Left ventricle myocardium superior (tissue), 1 donor: ENCODE data around the gene PRDM15. TPM values are rescaled to one million over a fixed set of nuclear protein-coding genes. Genes with fewer than 3 reads are reported as not detected.

Experiments used
- ATAC-seq: fragments of 200-7000 bp; cut with Tn5 transposase; one replicate; pipeline ENCODE4 v1.9.1; 2020; ENCODE audit warnings: mild to moderate bottlenecking, moderate library complexity
- DNase-seq: peaks from one replicate; pipeline ENCODE4 v3.0.0-alpha.2; 2020
- intact Hi-C: fragments of 100-400 bp; cut with micrococcal nuclease; formaldehyde crosslinking; loops from one replicate; pipeline ENCODE4 v1.11.0; 2022
- total RNA-seq: library from RNA; stranded (reverse); fragmentation: NEBNext Ultra II Directional; extraction: Animal tissue kit (Norgen Biotek cat#: 25700); gene quantifications from one replicate; pipeline ENCODE4 v1.2.1, GENCODE V29; 2021
- donor health status: DM: no; HTN: yes; CAD: no; lungs with severe emphysema.

PRDM15 gene
- total RNA-seq, 1 donor from 2014 or later, result 3.7 TPM

DNA sequence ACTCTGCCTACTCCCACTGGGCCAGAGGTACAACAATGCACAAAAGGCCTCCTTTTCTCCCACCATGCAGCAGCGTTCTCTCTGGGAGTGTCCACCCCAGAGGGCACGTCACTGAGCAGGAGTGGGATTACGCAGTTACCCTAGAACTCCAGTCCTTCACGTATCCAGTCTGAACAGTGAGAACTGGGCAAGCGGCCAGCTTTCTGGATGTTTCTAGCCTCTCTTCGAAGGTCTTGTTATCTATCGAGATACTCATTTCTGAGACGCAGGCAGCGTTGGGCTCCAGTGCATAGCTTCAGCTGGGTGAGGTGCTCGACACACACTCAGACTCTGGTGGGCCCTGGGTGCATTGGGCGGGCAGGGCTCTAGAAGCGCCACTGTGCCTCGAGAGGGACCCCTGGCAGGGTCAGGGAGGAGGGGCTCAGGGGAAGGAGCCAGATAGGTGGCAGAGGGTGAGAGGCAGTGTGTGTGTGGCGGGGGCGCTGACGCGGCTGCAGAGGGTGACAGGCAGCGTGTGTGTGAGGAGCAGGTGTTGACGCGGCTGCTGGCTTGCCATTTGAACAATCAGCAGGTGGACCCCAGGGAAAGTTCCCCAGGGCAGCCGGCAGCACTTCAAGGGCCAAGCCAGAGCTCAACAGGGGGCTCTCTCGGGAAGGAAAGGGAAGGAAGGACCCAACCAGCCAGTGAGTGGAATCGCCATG is 27.9 kb downstream of the PRDM15 start:
- ATAC-seq, result no peak
- peak; percentile 39 for DNase-seq
- intact Hi-C loops, result no loop called here

- intact Hi-C loops, result no loop called here
- DNase-seq (no peak), ATAC-seq (no peak)
These were observed 29.1 kb downstream of the PRDM15 start for GRCh38 chr21:41850085-41850484.

- no peak for DNase-seq
- ATAC-seq, result no peak
- intact Hi-C loops, result no loop called here
These were observed 30.1 kb downstream of the PRDM15 start for GRCh38 chr21:41848958-41849580.

- DNase-seq, result no peak
- intact Hi-C loops, result no loop called here
- ATAC-seq, result no peak
These were observed 30.6 kb downstream of the PRDM15 start for GRCh38 chr21:41848533-41848932.

DNA sequence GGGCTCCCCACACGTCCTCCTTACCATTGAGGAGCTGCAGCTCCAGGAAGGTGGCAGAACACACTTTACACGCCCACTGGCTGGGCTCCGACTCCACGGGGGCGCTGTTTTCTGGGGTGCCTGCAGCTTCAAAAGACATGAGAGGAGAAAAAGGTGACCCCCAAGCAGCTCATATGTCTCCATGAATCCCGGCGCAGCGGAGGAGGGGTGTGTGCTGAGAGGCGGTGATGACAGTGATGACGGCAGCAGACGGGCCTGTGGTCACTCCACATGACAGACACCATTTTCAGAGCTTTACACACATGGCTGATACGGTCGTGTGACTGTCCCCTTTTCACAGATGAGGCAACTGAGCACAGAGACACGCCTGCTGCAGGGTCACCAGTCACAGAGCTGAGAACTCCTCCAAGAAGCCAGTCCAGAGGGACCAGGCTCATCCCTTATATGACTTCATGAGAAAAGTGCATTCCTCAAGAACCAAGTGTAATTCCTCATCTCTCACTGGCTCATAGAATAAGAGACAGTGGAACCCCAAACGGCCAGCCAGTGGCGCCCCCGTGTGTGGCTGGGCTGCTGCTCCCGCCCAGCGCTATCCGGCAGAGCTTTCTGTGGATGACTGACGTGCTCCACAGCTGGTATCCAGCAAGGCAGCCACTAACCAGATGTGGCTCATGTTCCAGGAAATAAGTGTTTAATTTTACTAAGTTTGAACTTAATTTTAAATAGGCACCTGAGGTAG is 31.9 kb downstream of the PRDM15 start:
- no peak for ATAC-seq
- intact Hi-C loops, result no loop called here
- DNase-seq, result no peak

DNA sequence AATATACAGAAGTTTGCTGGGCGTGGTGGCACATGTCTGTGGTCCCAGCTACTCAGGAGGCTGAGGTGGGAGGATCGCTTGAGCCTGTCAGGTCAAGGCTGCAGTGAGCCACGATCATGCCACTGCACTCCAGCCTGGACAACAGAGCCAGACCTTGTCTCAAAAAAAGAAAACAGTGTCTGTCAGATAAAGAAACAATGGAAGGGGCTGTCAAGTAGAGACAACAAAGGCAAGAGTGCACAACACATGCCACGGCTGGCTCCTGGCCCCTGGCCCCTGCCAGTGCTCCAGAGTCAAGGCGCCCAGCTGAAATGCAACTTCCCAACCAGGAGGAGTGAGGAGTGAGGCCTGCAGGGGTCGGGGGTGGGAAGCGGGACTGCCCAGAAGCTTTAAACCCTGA is 32.6 kb downstream of the PRDM15 start:
- intact Hi-C loops, result no loop called here
- no peak for DNase-seq
- ATAC-seq, result no peak

DNA sequence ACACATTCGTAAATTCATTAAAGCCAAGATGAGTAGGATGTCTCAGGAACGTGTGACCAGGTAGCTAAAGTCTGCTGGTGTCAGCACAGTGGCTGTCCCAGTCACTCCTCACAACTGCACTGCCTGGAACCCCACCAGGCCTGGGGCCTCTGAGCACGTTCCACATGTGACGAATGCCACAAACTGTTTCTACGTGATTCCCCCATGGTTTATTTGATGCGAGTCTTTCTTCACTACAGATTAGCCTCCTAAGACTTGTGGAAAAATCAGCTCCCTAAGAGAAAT is 33.2 kb downstream of the PRDM15 start:
- intact Hi-C loops, result no loop called here
- ATAC-seq, result no peak
- DNase-seq, result no peak

- DNase-seq (no peak), ATAC-seq (no peak)
- intact Hi-C loops, result no loop called here
These were observed 33.7 kb downstream of the PRDM15 start for GRCh38 chr21:41845310-41846032.

DNA sequence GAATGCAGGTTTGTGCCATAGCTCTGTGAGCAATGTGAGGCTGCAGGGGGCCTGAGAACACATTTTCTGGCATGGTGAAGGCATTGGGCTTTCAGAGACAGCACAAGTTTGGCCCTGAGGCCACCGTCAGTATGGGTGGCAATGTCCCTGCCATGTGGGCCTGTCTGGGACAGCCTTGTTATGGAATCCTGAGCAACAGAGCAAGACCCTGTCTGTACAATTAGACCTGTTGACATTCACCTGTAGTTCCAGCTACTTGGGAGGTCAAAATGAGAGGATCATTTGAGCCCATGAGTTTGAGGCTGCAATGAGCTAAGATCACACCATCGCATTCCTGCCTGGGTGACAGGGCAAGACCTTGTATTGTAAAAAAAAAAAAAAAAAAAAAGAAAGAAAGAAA is 35.6 kb downstream of the PRDM15 start:
- intact Hi-C loops, result no loop called here
- no peak for DNase-seq
- ATAC-seq, result no peak

DNA sequence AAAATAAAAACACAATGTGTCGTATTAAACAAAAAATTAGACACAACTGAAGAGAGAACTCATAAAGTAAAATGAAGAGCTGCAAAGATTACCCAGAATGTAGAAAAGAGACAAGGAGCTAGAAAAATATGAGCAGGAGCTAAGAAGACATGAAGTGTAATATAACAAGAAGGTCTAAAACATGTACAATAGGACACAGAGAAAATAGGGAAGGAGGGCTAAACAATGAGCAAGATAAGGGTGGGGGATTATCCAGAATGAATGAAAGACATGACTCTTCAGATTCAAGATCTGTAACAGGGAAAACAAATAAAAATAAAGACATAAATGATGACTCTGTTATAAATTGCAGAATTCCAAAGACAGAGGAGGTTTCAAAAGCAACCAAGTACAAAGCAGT is 38.3 kb downstream of the PRDM15 start:
- ATAC-seq (no peak), DNase-seq (no peak)
- intact Hi-C loops, result no loop called here

- intact Hi-C loops, result no loop called here
- DNase-seq (no peak), ATAC-seq (no peak)
These were observed 39.6 kb downstream of the PRDM15 start for GRCh38 chr21:41839387-41840000.

GRCh38 chr21:41837756-41838297 is 41.3 kb downstream of the PRDM15 start:
- intact Hi-C loops, result no loop called here
- ATAC-seq, result no peak
- no peak for DNase-seq

GRCh38 chr21:41836166-41837015 is 42.8 kb downstream of the PRDM15 start:
- DNase-seq, result no peak
- intact Hi-C loops, result no loop called here

DNA sequence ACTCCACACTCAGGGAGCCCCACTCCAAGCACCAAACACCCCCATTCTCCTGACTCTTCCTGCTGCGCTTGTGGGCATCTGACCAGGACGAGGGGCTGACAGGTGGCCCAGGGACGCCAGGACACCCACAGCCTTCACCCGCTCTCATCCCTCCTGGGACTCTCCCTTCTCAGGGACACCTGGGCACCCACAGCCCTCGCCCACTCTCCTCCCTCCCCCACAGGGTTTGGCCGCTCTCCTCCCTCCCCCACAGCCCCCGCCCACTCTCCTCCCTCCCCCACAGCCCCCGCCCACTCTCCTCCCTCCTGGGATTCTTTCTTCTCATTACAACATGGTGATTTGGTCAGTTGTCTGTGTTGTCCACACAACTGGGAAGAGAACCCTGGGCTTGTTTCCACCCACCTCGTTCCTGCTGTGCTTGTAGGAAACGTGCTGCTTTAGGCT is 43.4 kb downstream of the PRDM15 start:
- DNase-seq (no peak), ATAC-seq (no peak)
- intact Hi-C loops, result no loop called here

More at GRCh38 chr21:41836166-41837015, 42.8 kb downstream of the PRDM15 start:
- ATAC-seq, result no peak

GRCh38 chr21:41834926-41835663 is 44.0 kb downstream of the PRDM15 start:
- no peak for ATAC-seq
- no peak for DNase-seq
- intact Hi-C loops, result no loop called here

DNA sequence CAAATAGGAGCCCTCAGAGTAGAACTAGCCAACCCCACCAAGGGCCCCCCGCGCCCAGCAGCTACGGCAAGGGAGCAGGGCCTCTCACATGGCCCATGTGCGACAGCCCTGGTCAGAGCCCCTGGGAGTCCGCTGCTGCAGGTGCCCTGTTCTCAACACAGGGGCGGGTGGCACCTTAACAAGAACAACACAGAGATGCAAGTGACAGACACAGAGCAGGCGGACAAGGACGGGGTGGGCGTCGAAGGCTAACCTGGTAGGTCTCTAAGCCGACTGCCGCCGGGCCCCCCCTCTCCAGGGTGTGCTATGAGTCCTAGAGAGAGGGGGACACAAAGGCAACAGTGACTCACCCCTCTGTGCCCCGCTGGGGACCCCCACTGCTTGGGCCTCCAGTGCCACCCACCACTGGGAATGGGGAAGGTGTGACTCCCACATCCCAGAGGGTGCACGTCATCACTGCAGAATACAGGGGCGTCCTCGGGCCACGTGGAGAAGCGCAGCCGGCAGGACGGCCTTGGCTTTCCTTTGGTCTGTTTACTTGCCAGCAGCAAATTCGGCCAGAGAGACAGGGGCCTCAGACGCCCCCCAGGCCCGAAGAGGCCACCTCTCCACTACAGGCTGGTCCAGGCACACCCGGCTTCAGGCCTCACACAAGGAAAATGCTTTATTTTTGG is 44.8 kb downstream of the PRDM15 start:
- intact Hi-C loops, result no loop called here
- DNase-seq (no peak), ATAC-seq (no peak)

GRCh38 chr21:41833497-41834115 is 45.5 kb downstream of the PRDM15 start:
- ATAC-seq (no peak), DNase-seq (no peak)
- intact Hi-C loops, result no loop called here
